Endothelial cell of umbilical vein (primary cell): ENCODE measurements around the gene PHOX2A. TPM values are rescaled to one million over a fixed set of nuclear protein-coding genes. Genes with fewer than 3 reads are reported as not detected.

Experiments
- BruUV-seq: library from RNA; stranded (reverse); fragments of 400-500 nt; replicated peaks from 2 replicates; lab custom pipeline; 2021; lab: Mats Ljungman, UMichigan
- CTCF ChIA-PET: fragments of 300-600, 350-600 bp; sonication (Branson Sonifier 250); formaldehyde crosslinking; loops from one replicate; lab custom pipeline; 2021; ENCODE audit warnings: antibody characterized with exemption, inconsistent platforms; lab: Charles Lee
- POLR2A ChIA-PET: fragments of 300-600, 350-600 bp; sonication (Branson Sonifier 250); formaldehyde crosslinking; loops from one replicate; lab custom pipeline; 2021; ENCODE audit warnings: antibody characterized with exemption, inconsistent platforms; lab: Charles Lee
- DNase-seq: peaks from one replicate; pipeline ENCODE4 v3.0.0-alpha.2; 2011; ENCODE audit warnings: low read depth, low spot score
- FAIRE-seq: peaks from 2 replicates; lab custom pipeline; 2011; peaks lifted over from hg19 to GRCh38; lab: Jason Lieb, UNC
- H2AFZ ChIP-seq: 2 replicates; pipeline ENCODE4 v1.6.0; 2012; ENCODE audit warnings: low read depth, low read length, control low read depth, inconsistent platforms
- H3K27ac ChIP-seq: 2 replicates; pipeline ENCODE4 v1.5.1; 2011; ENCODE audit warnings: low read depth, mild to moderate bottlenecking, control low read depth, low read length, moderate library complexity; ENCODE audit not compliant: insufficient read depth
- H3K27me3 ChIP-seq, 2 experiments: 2 replicates each; pipeline versions ENCODE4 v1.6.0 to v1.6.1; 2011; ENCODE audit warnings: low read length in 2 of 2, mixed read lengths in 1 of 2; ENCODE audit not compliant: control insufficient read depth in 2 of 2, insufficient read depth in 2 of 2
- H3K36me3 ChIP-seq, 2 experiments: 2 replicates in 1 of 2; 3 replicates in 1 of 2; pipeline ENCODE4 v1.5.1; 2011; ENCODE audit warnings: low read length in 2 of 2, mild to moderate bottlenecking in 1 of 2, moderate library complexity in 1 of 2; ENCODE audit not compliant: control insufficient read depth in 2 of 2, insufficient read depth in 2 of 2; ENCODE audit errors: extremely low read depth in 1 of 2
- H3K4me1 ChIP-seq: 3 replicates; pipeline ENCODE4 v1.5.1; 2011; ENCODE audit warnings: mild to moderate bottlenecking, low read length; ENCODE audit not compliant: control insufficient read depth, insufficient read depth; ENCODE audit errors: extremely low read depth
- H3K4me2 ChIP-seq: 2 replicates; pipeline ENCODE4 v1.6.1; 2011; ENCODE audit warnings: low read length, control low read depth, mixed read lengths; ENCODE audit not compliant: insufficient read depth
- H3K4me3 ChIP-seq, 3 experiments: fragments of 200-600 bp in 1 of 3; sonication (generic), shearing (Covaris generic) in 1 of 3; replicated peaks in 1 of 3; 2 replicates each; pipeline ENCODE4 v1.5.1; 2011 to 2016; ENCODE audit warnings: control low read depth in 3 of 3, low read length in 3 of 3, mild to moderate bottlenecking in 2 of 3, inconsistent platforms in 1 of 3, low read depth in 1 of 3, moderate library complexity in 1 of 3; ENCODE audit not compliant: insufficient read depth in 1 of 3
- H3K79me2 ChIP-seq: 2 replicates; pipeline ENCODE4 v1.6.0; 2012; ENCODE audit warnings: low read length, inconsistent platforms; ENCODE audit not compliant: control insufficient read depth, insufficient read depth
- H3K9ac ChIP-seq: replicated peaks from 2 replicates; pipeline ENCODE3; 2011; ENCODE audit warnings: low read length, control low read depth; ENCODE audit not compliant: insufficient read depth; ENCODE audit errors: extremely low read depth
- H3K9me1 ChIP-seq: replicated peaks from 3 replicates; pipeline ENCODE4 v1.6.0; 2011; ENCODE audit warnings: mild to moderate bottlenecking, low read length; ENCODE audit not compliant: control insufficient read depth, insufficient read depth; ENCODE audit errors: extremely low read depth
- H3K9me3 ChIP-seq: replicated peaks from 2 replicates; pipeline ENCODE4 v1.5.1; 2012; ENCODE audit warnings: low read length, inconsistent platforms; ENCODE audit not compliant: control insufficient read depth, insufficient read depth
- H4K20me1 ChIP-seq: replicated peaks from 2 replicates; pipeline ENCODE3; 2011; ENCODE audit warnings: mild to moderate bottlenecking, low read length; ENCODE audit not compliant: control insufficient read depth, insufficient read depth; ENCODE audit errors: extremely low read depth
- CTCF ChIP-seq, 2 donors: IDR thresholded peaks; 1 replicate in 1 of 2; 2 replicates in 1 of 2; pipeline ENCODE4 v1.5.1; 2011; ENCODE audit warnings: low read length in 2 of 2, mild to moderate bottlenecking in 2 of 2, moderate library complexity in 2 of 2, control low read depth in 1 of 2, inconsistent platforms in 1 of 2, low read depth in 1 of 2; ENCODE audit not compliant: insufficient read depth in 1 of 2; ENCODE audit errors: extremely low read depth in 1 of 2
- EZH2 ChIP-seq: IDR thresholded peaks from 2 replicates; pipeline ENCODE4 v1.6.1; 2012; ENCODE audit warnings: borderline replicate concordance, low read depth, mild to moderate bottlenecking, moderate library complexity, low read length, inconsistent platforms; ENCODE audit not compliant: severe bottlenecking
- FOS ChIP-seq: IDR thresholded peaks from 2 replicates; pipeline ENCODE4 v1.6.1; 2011; ENCODE audit warnings: mild to moderate bottlenecking, low read length, moderate library complexity, borderline replicate concordance; ENCODE audit not compliant: insufficient read depth
- GATA2 ChIP-seq: IDR thresholded peaks from 2 replicates; pipeline ENCODE4 v1.7.0; 2011; ENCODE audit warnings: low read depth, mild to moderate bottlenecking, moderate library complexity, mixed read lengths, low read length; ENCODE audit not compliant: insufficient read length, insufficient read depth
- JUN ChIP-seq: IDR thresholded peaks from 2 replicates; pipeline ENCODE4 v1.6.1; 2011; ENCODE audit warnings: borderline replicate concordance, low read depth; ENCODE audit not compliant: insufficient read length, insufficient read depth
- MAX ChIP-seq: IDR thresholded peaks from 2 replicates; pipeline ENCODE4 v1.6.1; 2011; ENCODE audit not compliant: insufficient read depth, insufficient read length
- MYC ChIP-seq: IDR thresholded peaks from one replicate; pipeline ENCODE4 v1.6.1; 2011; ENCODE audit warnings: mild to moderate bottlenecking, low read depth, low read length
- POLR2A ChIP-seq: IDR thresholded peaks from 2 replicates; pipeline ENCODE4 v1.6.1; 2012; ENCODE audit warnings: low read depth, mild to moderate bottlenecking, control low read depth, low read length
- POLR2AphosphoS5 ChIP-seq: IDR thresholded peaks from 2 replicates; pipeline ENCODE4 v1.6.1; 2012; ENCODE audit warnings: low read depth, mild to moderate bottlenecking, control low read depth, low read length, moderate library complexity; ENCODE audit not compliant: insufficient read depth
- dilution Hi-C: fragments of 300-500 bp; cut with MboI; formaldehyde crosslinking; loops from one replicate; pipeline ENCODE4 v1.15.0; 2019; ENCODE audit warnings: low sequenced_read_pairs; ENCODE audit not compliant: extremely low pct_ligation_motif_present
- intact Hi-C: fragments of 100-400 bp; cut with micrococcal nuclease; formaldehyde crosslinking; loops from one replicate; pipeline ENCODE4 v1.10.0; 2022
- polyA plus RNA-seq, 4 experiments: library from polyadenylated mRNA; depleted of rRNA in 3 of 4; stranded (reverse) in 3 of 4; unstranded in 1 of 4; fragments of >200 nt; gene quantifications; 2 replicates each; pipeline versions ENCODE4 v1.2.1 to v1.2.3, GENCODE V29; 2011 to 2012; ENCODE audit warnings: missing spikeins in 1 of 4
- total RNA-seq: library from RNA; stranded (reverse); gene quantifications from 2 replicates; pipeline ENCODE4 v1.2.3, GENCODE V29; 2021

The PHOX2A gene
- total and polyA plus RNA-seq, 2 donors (not counting 3 experiments of a cell fraction or from before 2014, with no cell fraction given): not detected

- FAIRE-seq (no peak), DNase-seq (no peak)
- Histone ChIP-seq H3K9me3 (no peaks in the 10 kb centered on the region), H3K4me1 (no peaks in the 10 kb centered on the region), H3K27me3 (no peaks in the 10 kb centered on the region), H2AFZ (no peak overlapping the region), H4K20me1 (no peaks in the 10 kb centered on the region), H3K9ac (no peak overlapping the region), H3K79me2 (no peaks in the 10 kb centered on the region), H3K4me3 (no peak overlapping the region), H3K9me1 (no peaks in the 10 kb centered on the region), H3K36me3 (no peaks in the 10 kb centered on the region), H3K4me2 (no peak overlapping the region), H3K27ac (no peak overlapping the region)
- ChIA-PET CTCF (interaction anchor here (1.2 to 2.6 kb wide), 2 partner anchors 9 to 12 kb away, joined by 3 to 11 read pairs; no protein-coding TSS in a partner anchor), POLR2A (no interaction called here)
- BruUV-seq: no TSS peak
- TF ChIP-seq CTCF (IDR thresholded peaks at IDR 0.05; ENCODE audit: extremely low read depth in 1 of 2, insufficient read depth in 1 of 2, low read depth in 1 of 2, low read length in 2 of 2) (no peak), POLR2A (no peak), MAX (no peak), POLR2AphosphoS5 (no peak), GATA2 (no peak), MYC (no peak), EZH2 (no peak), FOS (no peak), JUN (no peak)
- intact Hi-C loops: no loop called here
- dilution Hi-C loops: no loop called here
Measured at GRCh38 chr11:72195518-72196270, 48.3 kb downstream of the PHOX2A start.
